Nephron (organoid): ENCODE measurements around the gene CREB5.

Experiments used
- H3K27ac Mint-ChIP-seq, 3 experiments: 2 replicates each; pipeline ENCODE4 v1.8.0; 2020; ENCODE audit warnings: mixed read lengths in 3 of 3, mild to moderate bottlenecking in 2 of 3, moderate library complexity in 1 of 3
- H3K27me3 Mint-ChIP-seq: 2 replicates; pipeline ENCODE4 v1.8.0; 2021; ENCODE audit warnings: low read depth, mild to moderate bottlenecking, moderate library complexity, mixed read lengths
- H3K36me3 Mint-ChIP-seq: 2 replicates; pipeline ENCODE4 v1.8.0; 2020; ENCODE audit warnings: low read depth, mixed read lengths
- H3K4me1 Mint-ChIP-seq: 2 replicates; pipeline ENCODE4 v1.8.0; 2020; ENCODE audit warnings: mixed read lengths
- H3K4me3 Mint-ChIP-seq, 3 experiments: 2 replicates each; pipeline ENCODE4 v1.8.0; 2020; ENCODE audit warnings: mild to moderate bottlenecking in 3 of 3, mixed read lengths in 3 of 3, moderate library complexity in 2 of 3
- H3K9me3 Mint-ChIP-seq: 2 replicates; pipeline ENCODE4 v1.8.0; 2020; ENCODE audit warnings: mixed read lengths
- TF ChIP-seq, protein P1 (sequence below), 3 experiments: fragments of 200-600 bp; sonication (generic); IDR thresholded peaks; one replicate each; pipeline ENCODE4 v1.5.0; 2021; ENCODE audit warnings: antibody characterized with exemption in 3 of 3; ENCODE audit not compliant: unreplicated experiment in 3 of 3

The CREB5 gene

DNA sequence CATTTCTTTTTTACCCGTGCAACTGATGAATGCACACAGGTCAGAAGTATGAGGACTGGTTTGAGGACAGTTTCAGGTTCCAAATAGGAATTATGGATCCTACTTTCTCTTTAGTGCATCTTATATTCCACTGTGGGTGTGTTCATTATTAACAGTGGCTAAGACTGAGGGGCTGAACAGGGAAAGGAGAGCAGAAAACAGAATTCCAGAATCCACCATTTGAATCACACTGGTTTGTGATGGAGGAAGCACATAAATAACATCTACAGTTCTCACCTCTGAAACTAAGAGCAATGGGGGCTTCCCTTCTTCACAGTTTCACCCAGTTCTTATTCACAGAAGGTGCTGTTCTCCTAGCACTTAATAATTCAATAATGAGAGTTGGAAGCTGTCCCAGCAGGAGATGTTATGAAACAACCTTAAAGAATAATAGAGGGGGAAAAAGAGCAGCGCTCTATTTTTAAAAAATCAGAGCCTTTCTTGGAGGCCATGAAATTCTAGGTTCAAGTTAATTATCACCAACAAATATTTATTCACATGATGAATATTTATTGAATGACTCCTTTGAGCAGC lies 205.1 kb downstream of the CREB5 start:
- no peaks in the 10 kb centered on the region for H3K36me3 Mint-ChIP-seq
- H3K27me3 Mint-ChIP-seq = no peaks in the 10 kb centered on the region
- TF ChIP-seq, protein P1, sequence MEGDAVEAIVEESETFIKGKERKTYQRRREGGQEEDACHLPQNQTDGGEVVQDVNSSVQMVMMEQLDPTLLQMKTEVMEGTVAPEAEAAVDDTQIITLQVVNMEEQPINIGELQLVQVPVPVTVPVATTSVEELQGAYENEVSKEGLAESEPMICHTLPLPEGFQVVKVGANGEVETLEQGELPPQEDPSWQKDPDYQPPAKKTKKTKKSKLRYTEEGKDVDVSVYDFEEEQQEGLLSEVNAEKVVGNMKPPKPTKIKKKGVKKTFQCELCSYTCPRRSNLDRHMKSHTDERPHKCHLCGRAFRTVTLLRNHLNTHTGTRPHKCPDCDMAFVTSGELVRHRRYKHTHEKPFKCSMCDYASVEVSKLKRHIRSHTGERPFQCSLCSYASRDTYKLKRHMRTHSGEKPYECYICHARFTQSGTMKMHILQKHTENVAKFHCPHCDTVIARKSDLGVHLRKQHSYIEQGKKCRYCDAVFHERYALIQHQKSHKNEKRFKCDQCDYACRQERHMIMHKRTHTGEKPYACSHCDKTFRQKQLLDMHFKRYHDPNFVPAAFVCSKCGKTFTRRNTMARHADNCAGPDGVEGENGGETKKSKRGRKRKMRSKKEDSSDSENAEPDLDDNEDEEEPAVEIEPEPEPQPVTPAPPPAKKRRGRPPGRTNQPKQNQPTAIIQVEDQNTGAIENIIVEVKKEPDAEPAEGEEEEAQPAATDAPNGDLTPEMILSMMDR (IDR thresholded peaks at IDR 0.05; ENCODE audit: unreplicated experiment in 3 of 3) = no peak
- H3K9me3 Mint-ChIP-seq = no peaks in the 10 kb centered on the region
- H3K27ac Mint-ChIP-seq = peak overlapping the region in 2 of 3 experiments; percentile 26 to 28
- peaks cover 39% of the 10 kb centered on the region for H3K4me1 Mint-ChIP-seq
- no peak overlapping the region for H3K4me3 Mint-ChIP-seq

DNA sequence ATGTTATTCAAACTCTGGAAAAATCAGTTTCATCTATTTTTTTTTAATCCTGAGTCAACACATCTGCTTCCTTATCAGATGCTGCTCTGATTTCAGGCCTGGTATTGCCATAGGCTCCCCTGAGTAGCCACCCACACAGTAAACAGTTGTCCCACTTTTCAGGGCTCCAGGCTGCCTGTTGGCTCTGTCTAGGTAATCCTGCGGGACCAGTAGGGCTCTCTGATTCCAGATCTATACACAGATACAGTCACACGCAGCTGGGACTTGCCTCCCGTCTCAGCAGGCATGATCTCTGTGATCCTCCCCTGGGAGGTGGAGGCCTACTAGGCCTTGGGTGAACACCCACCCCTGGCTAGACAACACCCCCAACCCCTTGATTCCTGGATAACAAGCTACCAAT lies 206.1 kb downstream of the CREB5 start:
- H3K27ac Mint-ChIP-seq = peak overlapping the region in 1 of 3 experiments; percentile 60
- TF ChIP-seq, protein P1 (IDR thresholded peaks at IDR 0.05; ENCODE audit: unreplicated experiment in 3 of 3) = no peak
- no peaks in the 10 kb centered on the region for H3K27me3 Mint-ChIP-seq
- no peaks in the 10 kb centered on the region for H3K9me3 Mint-ChIP-seq
- no peaks in the 10 kb centered on the region for H3K36me3 Mint-ChIP-seq
- H3K4me3 Mint-ChIP-seq = no peak overlapping the region
- H3K4me1 Mint-ChIP-seq = peaks cover 40% of the 10 kb centered on the region

DNA sequence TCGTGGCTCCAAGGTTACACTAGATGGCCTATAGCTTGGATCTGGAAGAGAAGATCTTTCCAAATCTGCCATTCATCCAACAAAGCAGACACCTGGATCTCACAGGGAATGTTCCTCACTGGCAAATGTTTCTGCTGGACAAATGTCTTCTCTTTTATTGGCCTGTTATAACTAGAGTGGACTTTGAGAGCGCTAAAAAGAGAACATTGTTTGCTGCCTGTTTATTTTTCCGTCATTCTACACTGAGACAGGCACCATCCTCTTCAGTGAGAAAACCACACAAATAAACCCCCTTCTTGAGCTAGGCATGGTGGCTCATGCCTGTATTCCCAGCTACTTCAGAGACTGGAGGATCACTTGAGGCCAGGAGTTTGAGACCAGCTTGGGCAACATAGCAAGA lies 206.9 kb downstream of the CREB5 start:
- no peaks in the 10 kb centered on the region for H3K27me3 Mint-ChIP-seq
- peak overlapping the region in 1 of 3 experiments; percentile 52 for H3K27ac Mint-ChIP-seq
- no peak overlapping the region for H3K4me3 Mint-ChIP-seq
- no peaks in the 10 kb centered on the region for H3K36me3 Mint-ChIP-seq
- peaks cover 49% of the 10 kb centered on the region for H3K4me1 Mint-ChIP-seq
- TF ChIP-seq, protein P1 (IDR thresholded peaks at IDR 0.05; ENCODE audit: unreplicated experiment in 3 of 3) = no peak
- no peaks in the 10 kb centered on the region for H3K9me3 Mint-ChIP-seq

DNA sequence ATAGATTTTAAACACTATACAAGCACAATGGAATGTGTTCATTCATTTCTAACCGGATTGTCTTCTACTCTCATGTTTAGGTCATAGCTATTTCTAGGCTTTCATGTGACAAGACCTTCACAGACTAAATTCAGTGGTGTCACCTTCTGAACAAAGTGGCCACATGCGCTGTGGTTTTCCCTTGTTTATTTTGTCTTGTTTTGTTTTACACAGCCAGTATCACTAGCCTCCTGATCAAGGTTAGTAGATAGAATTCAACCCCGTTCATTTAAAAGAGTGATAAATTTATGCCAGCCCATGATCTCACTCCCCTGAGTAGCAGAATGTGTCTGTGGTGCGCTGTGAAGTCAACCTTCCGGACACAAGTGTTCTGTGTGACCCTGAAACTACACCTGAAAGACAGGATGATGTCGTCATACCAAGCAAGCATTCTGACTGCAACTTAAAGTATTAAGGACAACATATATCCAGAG lies 209.1 kb downstream of the CREB5 start:
- H3K9me3 Mint-ChIP-seq = no peaks in the 10 kb centered on the region
- H3K4me3 Mint-ChIP-seq = no peak overlapping the region
- no peaks in the 10 kb centered on the region for H3K27me3 Mint-ChIP-seq
- H3K27ac Mint-ChIP-seq = peak overlapping the region in 2 of 3 experiments; percentile 27 to 30
- TF ChIP-seq, protein P1 (IDR thresholded peaks at IDR 0.05; ENCODE audit: unreplicated experiment in 3 of 3) = no peak
- peaks cover 69% of the 10 kb centered on the region for H3K4me1 Mint-ChIP-seq
- H3K36me3 Mint-ChIP-seq = no peaks in the 10 kb centered on the region

DNA sequence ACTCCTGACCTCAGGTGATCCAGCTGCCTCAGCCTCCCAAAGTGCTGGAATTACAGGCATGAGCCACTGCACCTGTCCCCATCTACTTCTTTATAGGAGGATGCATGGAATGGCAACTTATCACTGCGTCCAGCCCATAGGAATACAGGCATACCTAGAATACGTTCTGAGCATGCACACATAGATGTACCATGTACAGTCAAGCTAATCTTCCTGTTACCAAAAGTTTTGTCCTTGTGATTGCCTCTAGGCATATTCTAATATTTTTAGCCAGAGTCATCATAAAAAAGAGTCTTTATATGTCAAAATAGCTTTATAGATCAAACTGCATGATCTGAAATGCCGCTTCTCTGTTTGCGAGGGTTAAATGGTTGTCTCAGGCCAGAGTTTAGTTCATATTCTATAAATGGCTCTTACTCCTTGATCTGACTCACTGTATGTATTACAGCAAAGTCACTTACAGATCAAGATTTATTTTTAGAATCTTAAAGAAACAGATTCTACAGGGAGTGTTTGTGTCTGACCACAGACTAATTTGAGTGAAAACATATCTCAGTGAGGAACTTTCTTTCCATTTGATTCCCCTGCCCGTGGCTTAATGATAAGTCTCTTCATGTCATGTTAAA lies 210.9 kb downstream of the CREB5 start:
- no peak overlapping the region for H3K4me3 Mint-ChIP-seq
- peaks cover 69% of the 10 kb centered on the region for H3K4me1 Mint-ChIP-seq
- H3K27me3 Mint-ChIP-seq = no peaks in the 10 kb centered on the region
- TF ChIP-seq, protein P1 (IDR thresholded peaks at IDR 0.05; ENCODE audit: unreplicated experiment in 3 of 3) = no peak
- H3K36me3 Mint-ChIP-seq = no peaks in the 10 kb centered on the region
- H3K9me3 Mint-ChIP-seq = no peaks in the 10 kb centered on the region
- H3K27ac Mint-ChIP-seq = peak overlapping the region; percentile 50 to 77 (median 61)

DNA sequence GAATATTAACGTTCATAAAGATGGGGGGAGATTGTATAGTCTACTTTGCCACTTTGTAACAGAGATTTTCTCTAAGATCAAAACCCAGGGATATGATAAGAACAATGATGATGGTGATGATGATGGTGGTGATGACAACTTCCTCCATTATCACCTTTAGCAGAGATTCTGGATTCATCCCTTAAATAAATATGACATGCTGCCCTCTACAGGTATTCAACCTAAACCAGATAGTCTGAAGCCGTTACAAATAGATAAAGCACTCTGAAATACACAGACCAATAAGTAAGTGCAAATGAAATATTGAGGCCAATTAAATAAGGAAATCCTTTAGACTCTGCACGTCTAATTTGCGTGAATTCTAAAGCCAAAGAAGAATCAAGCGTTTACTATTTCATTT lies 211.5 kb downstream of the CREB5 start:
- Mint-ChIP-seq H3K27me3 (no peaks in the 10 kb centered on the region), H3K4me1 (peaks cover 69% of the 10 kb centered on the region), H3K9me3 (no peaks in the 10 kb centered on the region), H3K4me3 (no peak overlapping the region), H3K36me3 (no peaks in the 10 kb centered on the region), H3K27ac (peak overlapping the region; percentile 50 to 77 (median 61))
- TF ChIP-seq, protein P1 (IDR thresholded peaks at IDR 0.05; ENCODE audit: unreplicated experiment in 3 of 3) = peak in 2 of 3 experiments; percentile 24 to 26
